Hematopoietic multipotent progenitor cell treated with erythropoietin and hydrocortisone succinate and interleukin-3 and kit ligand, for 6 days (in vitro differentiated cells): ENCODE data around the gene CDO1.

Experiments
- DNase-seq: peaks from one replicate; pipeline ENCODE4 v3.0.0-alpha.2; 2015

Gene CDO1

GRCh38 chr5:115816226-115817081 is at the start of gene CDO1:
Gene CDO1, minus strand, starts transcription at chr5:115816659. Its CDS starts 262 bp downstream, at chr5:115816397.
- peak; percentile 23 for DNase-seq

- no peak for DNase-seq
Observed at GRCh38 chr5:115859378-115859777, 42.9 kb upstream of the CDO1 start.

GRCh38 chr5:115858396-115858795 is 41.9 kb upstream of the CDO1 start:
- DNase-seq: no peak

GRCh38 chr5:115857626-115858349 is 41.3 kb upstream of the CDO1 start:
- no peak for DNase-seq

- no peak for DNase-seq
Observed at GRCh38 chr5:115857057-115857479, 40.6 kb upstream of the CDO1 start.

GRCh38 chr5:115855959-115856358 is 39.5 kb upstream of the CDO1 start:
- peak; percentile 42 for DNase-seq

- DNase-seq: no peak
Observed at GRCh38 chr5:115854139-115854538, 37.7 kb upstream of the CDO1 start.

- DNase-seq: no peak
Observed at GRCh38 chr5:115850744-115851416, 34.4 kb upstream of the CDO1 start.

GRCh38 chr5:115849258-115849798 is 32.9 kb upstream of the CDO1 start:
- DNase-seq: no peak

- no peak for DNase-seq
Observed at GRCh38 chr5:115847290-115847689, 30.8 kb upstream of the CDO1 start.

- DNase-seq: no peak
Observed at GRCh38 chr5:115844321-115844817, 27.9 kb upstream of the CDO1 start.

GRCh38 chr5:115843444-115844130 is 27.1 kb upstream of the CDO1 start:
- peak; percentile 9 for DNase-seq

- peak; percentile 46 for DNase-seq
Observed at GRCh38 chr5:115842952-115843351, 26.5 kb upstream of the CDO1 start.

- peak; percentile 58 for DNase-seq
Observed at GRCh38 chr5:115842089-115842935, 25.9 kb upstream of the CDO1 start.

GRCh38 chr5:115841382-115842088 is 25.1 kb upstream of the CDO1 start, which contains the start of the genes AP3S1 and ATG12:
Gene AP3S1, plus strand, starts transcription at chr5:115841935. Its CDS starts 103 bp downstream, at chr5:115842038.
Gene ATG12, minus strand, starts transcription at chr5:115841565. Its CDS starts 13 bp downstream, at chr5:115841552.
- DNase-seq: peak; percentile 97

- DNase-seq: peak; percentile 15
Observed at GRCh38 chr5:115840873-115841272, 24.4 kb upstream of the CDO1 start.

GRCh38 chr5:115838885-115839518 is 22.5 kb upstream of the CDO1 start:
- DNase-seq: peak; percentile 85

- no peak for DNase-seq
Observed at GRCh38 chr5:115835481-115835880, 19.0 kb upstream of the CDO1 start.

GRCh38 chr5:115831163-115831768 is 14.8 kb upstream of the CDO1 start:
- peak; percentile 76 for DNase-seq
